ENCODE data around the gene P2RY1.
A peak's percentile ranks its signal among the peaks of the same experiment; 100 is the strongest.

Gene P2RY1

GRCh38 chr3:152832046-152832445, 2.9 kb upstream of the P2RY1 start:
- no peaks in the 10 kb centered on the region for H3K36me3 ChIP-seq (ENCODE audit: control insufficient read depth, insufficient read depth, low read length)
- TF ChIP-seq CTCF (IDR thresholded peaks at IDR 0.05; ENCODE audit: insufficient read depth, low read length, poor library complexity, severe bottlenecking) = no peak
- DNase-seq (ENCODE audit: extremely low read depth, insufficient read length) = no peak
- H3K4me3 ChIP-seq (replicated peaks; ENCODE audit: low read depth, low read length) = no peak overlapping the region
- no peaks in the 10 kb centered on the region for H3K27me3 ChIP-seq (replicated peaks; ENCODE audit: control insufficient read depth, insufficient read depth, low read length)

- TF ChIP-seq CTCF (IDR thresholded peaks at IDR 0.05; ENCODE audit: insufficient read depth, low read length, poor library complexity, severe bottlenecking) = no peak
Measured at GRCh38 chr3:152833089-152833488, 1.8 kb upstream of the P2RY1 start.

GRCh38 chr3:152834191-152834775, 648 bp upstream of the P2RY1 start:
- peak overlapping the region; percentile 72 for H3K4me3 ChIP-seq (replicated peaks; ENCODE audit: low read depth, low read length)
- TF ChIP-seq CTCF (IDR thresholded peaks at IDR 0.05; ENCODE audit: insufficient read depth, low read length, poor library complexity, severe bottlenecking) = no peak
- H3K36me3 ChIP-seq (ENCODE audit: control insufficient read depth, insufficient read depth, low read length) = no peaks in the 10 kb centered on the region
- no peak for DNase-seq (ENCODE audit: extremely low read depth, insufficient read length)
- no peaks in the 10 kb centered on the region for H3K27me3 ChIP-seq (replicated peaks; ENCODE audit: control insufficient read depth, insufficient read depth, low read length)

More at GRCh38 chr3:152833089-152833488, 1.8 kb upstream of the P2RY1 start:
- H3K27me3 ChIP-seq (replicated peaks; ENCODE audit: control insufficient read depth, insufficient read depth, low read length) = no peaks in the 10 kb centered on the region
- no peak overlapping the region for H3K4me3 ChIP-seq (replicated peaks; ENCODE audit: low read depth, low read length)
- no peak for DNase-seq (ENCODE audit: extremely low read depth, insufficient read length)
- H3K36me3 ChIP-seq (ENCODE audit: control insufficient read depth, insufficient read depth, low read length) = no peaks in the 10 kb centered on the region

- no peak for DNase-seq (ENCODE audit: extremely low read depth, insufficient read length)
- Histone ChIP-seq H3K4me3 (replicated peaks; ENCODE audit: low read depth, low read length) (peak overlapping the region; percentile 72), H3K36me3 (ENCODE audit: control insufficient read depth, insufficient read depth, low read length) (no peaks in the 10 kb centered on the region), H3K27me3 (replicated peaks; ENCODE audit: control insufficient read depth, insufficient read depth, low read length) (no peaks in the 10 kb centered on the region)
- no peak for TF ChIP-seq CTCF (IDR thresholded peaks at IDR 0.05; ENCODE audit: insufficient read depth, low read length, poor library complexity, severe bottlenecking)
Measured at GRCh38 chr3:152835601-152836102, 721 bp downstream of the P2RY1 start.

- no peak for TF ChIP-seq CTCF (IDR thresholded peaks at IDR 0.05; ENCODE audit: insufficient read depth, low read length, poor library complexity, severe bottlenecking)
- DNase-seq (ENCODE audit: extremely low read depth, insufficient read length) = peak; percentile 3
- Histone ChIP-seq H3K4me3 (replicated peaks; ENCODE audit: low read depth, low read length) (peak overlapping the region; percentile 72), H3K27me3 (replicated peaks; ENCODE audit: control insufficient read depth, insufficient read depth, low read length) (no peaks in the 10 kb centered on the region), H3K36me3 (ENCODE audit: control insufficient read depth, insufficient read depth, low read length) (no peaks in the 10 kb centered on the region)
Measured at GRCh38 chr3:152836269-152836668, 1.3 kb downstream of the P2RY1 start.

GRCh38 chr3:152839511-152839910, 4.6 kb downstream of the P2RY1 start:
- Histone ChIP-seq H3K27me3 (replicated peaks; ENCODE audit: control insufficient read depth, insufficient read depth, low read length) (no peaks in the 10 kb centered on the region), H3K4me3 (replicated peaks; ENCODE audit: low read depth, low read length) (no peak overlapping the region), H3K36me3 (ENCODE audit: control insufficient read depth, insufficient read depth, low read length) (no peaks in the 10 kb centered on the region)
- no peak for DNase-seq (ENCODE audit: extremely low read depth, insufficient read length)
- TF ChIP-seq CTCF (IDR thresholded peaks at IDR 0.05; ENCODE audit: insufficient read depth, low read length, poor library complexity, severe bottlenecking) = no peak

All from GM06990 (cell line).